Measurements from ENCODE around the gene SERPINB4. TPM values are rescaled to one million over a fixed set of nuclear protein-coding genes. Genes with fewer than 3 reads are reported as not detected.

Gene SERPINB4
- total RNA-seq, 1 donor from 2014 or later, result not detected

Other genes starting within 250 kb of the SERPINB4 start
- 20.6 TPM for gene VPS4B, start 221.8 kb downstream of the SERPINB4 start, total RNA-seq
- gene SERPINB5, start 167.3 kb downstream of the SERPINB4 start, total RNA-seq, result not detected
- gene SERPINB12, start 101.9 kb downstream of the SERPINB4 start, total RNA-seq, result not detected
- not detected for gene SERPINB13, start 56.9 kb downstream of the SERPINB4 start, total RNA-seq
- gene SERPINB3, start 17.6 kb upstream of the SERPINB4 start, total RNA-seq, result not detected
- not detected for gene SERPINB11, start 58.7 kb upstream of the SERPINB4 start, total RNA-seq
- gene SERPINB7, start 131.2 kb upstream of the SERPINB4 start, total RNA-seq, result not detected
- gene SERPINB2, start 243.4 kb upstream of the SERPINB4 start, total RNA-seq, result not detected

Data from left ventricle myocardium superior (tissue), 1 donor.